CD4-positive, alpha-beta T cell treated with Interleukin-4 for 1 hour (primary cell): ENCODE data around the gene PREX1.
"Not testable (repeated sequence)": the region's sequence is repeated elsewhere in the genome, so short reads cannot be mapped to it uniquely, and the experiment has no call there.

Source experiments
- DNase-seq, 2 donors: peaks; one replicate each; pipeline ENCODE4 v3.0.0-alpha.2; 2020 to 2022

Gene PREX1

DNA sequence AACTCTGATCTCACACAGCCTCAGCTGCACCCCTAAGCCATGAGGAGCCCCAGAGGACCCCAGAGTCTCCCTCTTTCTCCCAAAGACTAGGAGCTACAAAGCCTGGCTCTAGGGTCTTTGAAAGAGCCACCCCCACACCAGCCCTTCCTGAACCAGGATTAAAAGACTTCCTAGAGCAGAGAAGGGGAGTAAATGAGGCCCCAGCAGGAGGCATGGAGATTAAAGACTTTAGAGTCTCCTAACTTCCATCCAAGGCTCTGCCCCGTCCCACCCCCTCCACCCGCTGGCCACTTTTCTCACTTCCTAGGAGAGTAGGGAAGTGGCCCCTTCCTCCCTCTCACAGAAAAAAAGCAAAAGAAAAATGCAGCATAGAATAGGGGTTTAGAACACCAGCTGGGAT lies 1.7 kb downstream of the PREX1 start:
- DNase-seq: no peak

DNA sequence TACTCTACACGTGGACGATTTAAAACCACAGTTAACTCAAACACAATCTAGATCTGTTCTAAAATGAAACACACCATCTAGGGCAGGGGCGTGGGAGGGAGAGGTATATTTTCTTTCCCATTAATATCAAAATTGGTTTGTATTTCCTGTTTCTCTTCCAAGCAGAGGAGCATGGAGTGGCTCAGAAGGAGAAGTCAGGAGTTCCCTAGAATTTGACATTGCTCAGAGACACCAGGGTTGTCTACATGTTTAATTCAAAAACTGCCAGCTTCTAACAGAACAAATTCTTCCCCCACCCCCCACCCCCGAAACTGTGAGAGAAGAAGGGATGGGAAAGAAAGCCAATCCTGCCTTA lies 2.3 kb downstream of the PREX1 start:
- no peak for DNase-seq

DNA sequence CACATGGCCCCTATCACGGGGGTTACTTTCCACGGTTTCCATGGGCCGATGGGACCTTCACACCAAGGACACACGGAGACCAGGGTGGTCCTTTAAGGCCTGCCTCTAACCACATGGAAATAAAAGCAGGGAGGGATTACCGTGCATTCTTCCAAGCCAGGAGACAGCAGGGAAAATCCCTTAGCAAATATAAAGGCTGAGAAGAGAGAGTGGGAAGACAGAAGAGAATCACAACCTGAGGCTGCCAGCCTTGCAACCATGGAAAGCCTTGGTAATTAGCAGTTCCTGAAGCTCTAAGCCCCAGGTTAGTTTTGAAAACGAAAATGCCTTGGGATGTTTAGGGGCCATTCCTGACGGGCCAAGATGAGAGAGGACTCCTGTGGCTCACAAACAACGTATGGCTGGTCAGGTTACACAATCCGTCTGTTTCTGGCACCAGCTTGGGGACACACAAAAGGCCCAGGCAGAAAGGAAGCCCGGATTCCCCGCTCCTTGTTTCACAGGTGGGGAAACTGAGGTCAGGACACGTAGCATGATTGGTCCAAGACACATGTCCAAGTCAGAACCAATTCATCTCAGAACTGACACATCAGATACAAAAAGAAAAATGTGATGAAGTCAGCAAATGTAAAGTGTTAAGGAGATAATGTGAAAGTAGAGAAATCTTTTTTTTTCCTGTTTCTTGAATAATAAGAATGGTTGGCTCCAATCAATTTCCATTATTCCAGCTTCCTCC lies 2.8 kb downstream of the PREX1 start:
- DNase-seq: no peak

DNA sequence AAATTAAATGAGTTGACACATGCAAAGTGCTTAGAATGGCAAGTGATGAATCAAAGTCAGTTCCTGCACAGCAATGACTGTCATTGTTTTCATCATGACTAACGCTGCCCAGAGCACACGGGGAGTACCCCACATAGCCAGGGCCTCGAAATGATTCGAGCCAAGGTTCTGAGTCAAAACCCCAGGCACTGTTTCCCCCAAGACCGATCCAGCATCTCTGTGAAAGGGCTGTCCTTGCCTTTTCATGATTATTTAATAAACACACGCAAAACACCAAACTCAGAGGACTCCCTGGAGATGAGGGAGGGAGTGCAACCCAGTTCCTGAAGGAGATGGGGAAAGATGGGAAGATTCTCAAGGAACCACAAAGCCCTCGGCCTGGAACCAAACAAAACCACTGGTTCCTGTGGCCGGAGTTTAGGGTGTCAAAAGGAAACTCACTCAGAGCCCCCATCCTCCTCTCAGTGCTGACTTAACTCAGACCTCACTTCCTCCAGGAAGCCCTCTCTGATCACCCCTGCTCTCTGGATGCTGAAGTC lies 3.8 kb downstream of the PREX1 start:
- peak; percentile 40 to 44 for DNase-seq

DNA sequence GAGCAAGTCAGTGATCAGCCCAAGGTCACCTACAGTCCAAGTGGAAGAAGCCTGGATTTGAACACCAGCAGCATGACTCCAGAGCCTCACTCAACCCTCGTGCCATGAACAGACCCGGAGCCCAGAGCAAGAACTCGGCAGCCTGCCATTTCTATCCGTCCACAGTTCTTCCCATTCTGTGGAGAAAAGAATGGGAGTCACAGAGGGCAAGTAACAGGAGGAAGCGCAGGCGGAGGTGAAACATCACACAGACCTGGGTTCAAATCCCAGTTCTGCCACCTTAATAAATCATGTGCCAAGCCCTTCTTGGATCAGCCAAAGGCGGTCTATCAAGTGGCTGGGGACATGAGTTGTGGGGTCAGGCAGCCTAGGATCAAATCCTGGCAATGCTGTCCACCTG lies 4.3 kb downstream of the PREX1 start:
- DNase-seq: no peak

DNA sequence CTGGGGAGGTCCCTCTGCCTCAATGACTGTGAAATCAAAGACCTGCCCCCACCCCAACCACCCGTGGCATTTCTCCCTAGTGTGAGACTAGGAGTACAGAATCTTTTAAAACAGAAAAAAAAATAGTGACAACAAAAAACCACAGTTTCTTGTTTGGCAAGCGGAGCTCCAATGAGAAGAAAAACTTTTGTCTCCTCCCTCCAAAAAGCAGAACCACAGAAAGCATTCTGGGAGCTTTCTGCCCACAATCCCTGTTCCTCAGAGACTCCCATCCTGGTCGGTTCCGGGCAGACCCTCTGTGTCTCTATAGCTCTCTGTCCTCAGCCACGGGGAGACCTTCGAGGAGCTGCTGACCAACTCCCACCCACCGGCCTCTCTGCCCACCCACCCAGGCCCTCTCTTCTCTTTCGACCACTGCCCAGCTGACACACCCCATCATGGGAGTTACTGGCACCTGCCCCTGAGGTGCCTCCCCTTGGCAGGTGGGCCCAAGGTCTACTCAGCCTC lies 4.9 kb downstream of the PREX1 start:
- peak in 1 of 2 donors; percentile 51 for DNase-seq

DNA sequence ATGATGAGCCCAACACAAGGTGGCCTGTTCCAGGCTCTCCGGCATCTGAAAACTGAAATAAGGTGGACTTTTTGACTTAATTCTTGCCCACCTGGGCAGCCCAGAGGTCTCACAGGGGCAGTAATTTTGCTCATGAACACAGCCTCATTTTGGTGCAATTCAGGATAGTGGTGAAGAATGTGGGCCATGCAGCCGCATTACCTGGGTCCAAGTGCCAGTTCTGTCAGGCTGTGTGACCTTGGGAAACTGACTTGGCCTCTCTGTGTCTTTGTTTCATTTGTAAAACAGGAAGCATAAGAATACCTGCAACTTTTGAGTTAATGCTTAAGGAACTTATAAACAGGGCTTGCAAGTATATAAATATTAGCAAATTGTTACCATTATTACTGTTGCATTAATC lies 5.6 kb downstream of the PREX1 start:
- DNase-seq: no peak

DNA sequence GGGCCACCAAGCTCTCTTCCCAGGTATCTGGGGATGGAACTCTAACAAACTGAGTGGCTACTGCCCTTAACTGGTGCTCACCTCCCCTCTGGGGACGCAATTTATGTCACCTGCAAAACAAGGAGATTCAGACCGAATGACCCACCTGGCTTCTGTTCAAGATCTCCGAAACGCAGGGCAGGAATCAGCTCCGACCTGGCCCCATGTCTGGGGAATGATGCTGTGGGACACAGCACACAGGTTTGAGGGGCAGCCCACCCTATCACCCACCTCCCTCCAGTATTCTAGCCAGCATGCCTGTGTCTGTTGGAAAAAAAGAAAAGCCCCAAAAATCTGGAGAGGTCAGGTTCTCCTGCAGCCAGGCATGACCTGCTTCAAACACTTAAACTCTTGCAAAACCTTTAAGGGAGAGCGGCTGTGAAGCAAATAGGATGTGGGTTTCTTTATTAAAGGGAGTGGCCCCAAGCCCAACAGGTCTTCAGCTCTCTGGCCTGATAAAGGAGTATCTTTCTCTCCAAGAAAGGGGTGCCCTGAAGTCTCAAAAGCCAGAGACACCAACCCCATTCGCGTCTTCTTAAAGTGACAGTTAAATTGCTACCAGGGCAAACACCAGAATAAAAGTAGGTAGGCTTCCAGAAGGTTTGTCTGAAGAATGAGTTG lies 6.4 kb downstream of the PREX1 start:
- DNase-seq: peak in 1 of 2 donors; percentile 39

DNA sequence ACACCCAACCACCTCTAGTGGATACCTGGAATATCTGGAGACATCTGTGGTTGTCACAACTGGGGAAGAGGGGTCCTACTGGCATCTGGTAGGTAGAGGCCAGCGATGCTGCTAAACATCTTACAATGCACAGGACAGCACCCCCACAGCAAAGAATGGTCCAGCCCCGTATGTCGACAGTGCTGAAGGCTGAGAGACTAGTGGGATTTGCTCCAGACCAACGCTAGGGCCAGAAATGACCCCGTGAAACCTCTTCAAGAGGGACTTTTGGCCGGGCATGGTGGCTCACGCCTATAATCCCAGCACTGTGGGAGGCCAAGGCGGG lies 7.2 kb downstream of the PREX1 start:
- DNase-seq: no peak

DNA sequence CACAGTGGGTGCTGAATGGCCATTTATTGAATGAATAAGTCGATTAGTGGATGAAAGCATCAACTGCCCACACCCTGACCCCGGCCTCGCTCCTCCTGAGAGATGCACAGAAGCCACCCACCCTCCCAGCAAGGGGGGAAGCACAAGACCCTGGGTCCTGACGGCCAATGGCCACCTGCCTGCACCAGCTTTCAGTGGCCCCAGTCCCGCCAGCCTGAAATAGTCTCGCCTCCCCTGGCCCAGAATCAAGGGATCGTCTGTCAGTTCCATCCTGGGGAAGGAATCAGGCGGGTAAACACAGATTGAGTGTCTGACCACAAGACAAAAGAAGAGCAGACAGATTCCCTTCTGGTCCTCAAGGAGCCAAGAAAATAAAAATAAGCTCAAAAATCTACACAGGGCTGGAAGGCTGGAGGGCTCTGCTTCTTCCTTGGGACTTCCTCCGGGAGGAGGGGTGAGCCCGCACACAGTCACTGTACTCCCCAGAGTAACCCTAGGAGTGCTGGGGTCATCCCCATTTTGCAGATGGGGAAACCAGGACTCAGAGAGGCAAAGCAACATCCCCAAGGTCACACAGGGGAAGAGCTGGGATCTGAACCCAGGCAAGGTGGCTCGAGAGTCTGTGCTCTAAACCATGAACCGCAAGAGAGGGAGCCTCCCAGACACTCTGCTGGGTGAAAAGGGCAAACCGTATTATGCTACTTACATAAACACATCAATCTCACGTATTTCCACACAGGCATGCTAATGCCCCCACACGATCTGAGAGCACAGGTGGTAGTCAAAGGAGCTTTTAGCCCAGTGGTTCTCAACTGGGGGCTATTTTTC lies 7.8 kb downstream of the PREX1 start:
- DNase-seq: no peak

DNA sequence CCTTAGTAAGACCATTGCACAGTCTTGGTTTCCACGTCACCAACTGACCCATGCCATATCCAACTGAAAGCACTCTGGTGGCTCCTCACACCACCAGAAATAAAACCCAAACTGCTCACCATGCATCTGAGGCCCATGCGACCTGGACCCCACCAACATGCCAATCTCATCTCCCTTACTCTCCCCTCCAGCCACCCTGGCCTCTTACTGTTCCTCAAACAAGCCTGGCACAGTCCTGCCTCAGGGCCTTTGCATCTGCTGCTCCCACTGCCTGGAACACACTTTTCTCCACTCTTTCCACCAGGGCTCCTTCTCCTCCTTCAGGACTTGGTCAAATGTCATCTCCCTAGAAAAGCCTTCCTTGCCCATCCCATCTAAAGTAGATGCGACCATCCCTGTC lies 8.7 kb downstream of the PREX1 start:
- DNase-seq: no peak

DNA sequence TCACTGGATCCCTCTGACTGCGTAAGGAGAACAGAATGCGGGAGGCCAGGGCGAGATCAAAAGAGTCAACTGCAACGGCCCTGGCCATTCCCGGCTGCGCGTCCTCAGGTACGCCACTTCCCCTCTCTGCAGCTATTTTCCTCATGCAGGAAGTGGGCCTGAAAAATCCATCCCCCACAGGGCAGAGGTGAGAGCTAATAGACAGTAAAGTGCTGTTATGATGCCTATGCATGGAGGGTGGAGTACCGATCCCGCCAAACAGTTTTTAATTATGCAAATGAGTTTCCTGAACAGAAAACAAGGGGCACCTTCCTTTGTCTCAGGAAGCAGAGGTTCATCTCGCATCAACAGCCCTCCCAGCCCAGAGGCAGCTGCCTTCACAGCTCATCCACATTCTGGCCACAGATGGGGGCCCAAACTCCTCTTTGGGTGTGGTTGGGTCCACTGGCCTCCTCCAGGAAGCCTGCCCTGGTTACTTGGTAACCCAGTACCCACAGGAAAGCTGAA lies 9.3 kb downstream of the PREX1 start:
- DNase-seq: peak; percentile 39 to 59

DNA sequence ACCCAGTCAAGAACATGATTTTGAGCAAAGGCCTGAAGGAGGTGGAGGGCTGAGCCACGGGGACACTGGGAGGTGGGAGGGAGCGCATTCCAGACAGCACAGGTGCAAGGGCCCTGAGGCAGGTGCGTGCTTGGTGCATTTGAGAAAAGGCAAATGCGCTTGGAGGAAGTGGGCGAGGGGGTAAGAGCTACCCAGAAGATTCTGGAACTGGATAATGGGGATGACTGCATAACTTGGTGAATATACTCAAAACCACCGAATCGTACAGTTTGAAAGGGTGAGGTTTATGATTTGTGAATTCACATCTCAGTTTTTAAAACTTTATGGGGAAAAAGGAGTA lies 9.8 kb downstream of the PREX1 start:
- DNase-seq: no peak

DNA sequence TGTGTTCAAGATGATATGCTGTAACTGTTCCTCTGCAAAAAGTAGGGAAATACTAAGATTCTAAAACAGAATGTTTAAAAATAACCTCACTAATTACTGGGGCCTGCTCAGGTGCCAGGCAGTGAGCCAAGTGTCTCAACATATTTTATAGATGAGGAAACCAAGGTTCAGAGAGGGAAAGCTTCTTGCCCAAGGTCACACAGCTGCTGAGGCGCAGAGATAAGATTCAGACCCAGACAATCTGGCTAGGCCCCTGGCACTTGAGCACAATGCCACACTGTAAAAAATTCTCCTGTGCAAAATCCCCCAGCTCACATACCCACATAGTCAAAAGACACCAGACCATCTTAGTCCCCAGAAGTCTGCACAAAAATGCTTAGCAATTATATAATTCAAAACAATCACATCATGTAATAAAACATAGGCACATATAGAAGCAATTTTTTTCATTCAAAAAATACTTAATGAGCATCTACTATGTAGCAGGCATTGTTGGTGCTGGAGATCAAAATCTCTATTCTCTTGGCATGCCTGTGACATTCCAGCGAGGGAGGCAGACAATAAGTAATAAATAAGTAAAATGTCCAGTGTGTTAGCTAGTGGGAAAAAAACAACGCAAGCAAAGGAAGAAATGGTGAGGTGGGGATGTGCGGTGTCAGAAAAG lies 10.3 kb downstream of the PREX1 start:
- no peak for DNase-seq

DNA sequence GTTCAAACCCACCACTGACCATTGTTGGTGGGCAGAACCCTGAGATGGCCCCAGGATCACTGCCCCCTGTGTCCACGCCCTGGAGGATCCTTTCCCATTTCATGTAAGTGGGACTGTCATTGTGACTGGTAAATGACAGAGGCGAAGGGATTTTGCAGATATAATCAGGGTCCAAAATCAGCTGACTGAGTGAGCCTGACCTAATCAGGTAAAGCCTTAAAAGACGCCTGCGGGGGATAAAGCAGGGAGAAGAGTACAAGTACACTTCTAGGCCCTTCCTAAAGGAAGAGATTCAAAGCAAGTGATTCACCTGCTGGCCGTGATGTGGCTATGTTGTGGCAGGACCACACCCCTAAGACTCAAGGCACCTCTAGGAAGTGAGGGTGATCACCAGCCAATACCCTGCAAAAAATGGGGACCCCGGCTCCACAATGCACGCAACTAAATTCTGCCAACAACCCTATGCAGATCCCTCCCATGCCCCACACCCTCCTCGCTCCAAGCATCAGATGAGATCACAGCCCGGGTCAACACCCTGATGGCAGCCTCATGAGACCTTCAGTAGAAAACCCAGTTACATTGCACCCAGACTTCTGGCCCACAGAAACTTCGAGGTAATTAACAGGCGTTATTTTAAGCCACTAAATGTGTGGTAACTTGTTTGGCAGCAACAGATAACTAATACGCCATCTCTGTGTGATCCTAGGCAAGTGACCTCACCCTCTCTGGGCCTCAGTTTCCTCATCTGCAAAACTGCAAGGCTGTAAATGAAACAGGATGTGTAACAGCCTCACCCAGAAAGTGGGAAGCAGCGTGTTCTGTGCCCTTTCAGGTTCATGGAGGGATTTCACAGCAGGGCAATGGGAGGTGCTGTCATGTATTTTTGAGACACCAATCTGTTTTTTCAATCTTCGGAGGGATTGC lies 11.3 kb downstream of the PREX1 start:
- no peak for DNase-seq

DNA sequence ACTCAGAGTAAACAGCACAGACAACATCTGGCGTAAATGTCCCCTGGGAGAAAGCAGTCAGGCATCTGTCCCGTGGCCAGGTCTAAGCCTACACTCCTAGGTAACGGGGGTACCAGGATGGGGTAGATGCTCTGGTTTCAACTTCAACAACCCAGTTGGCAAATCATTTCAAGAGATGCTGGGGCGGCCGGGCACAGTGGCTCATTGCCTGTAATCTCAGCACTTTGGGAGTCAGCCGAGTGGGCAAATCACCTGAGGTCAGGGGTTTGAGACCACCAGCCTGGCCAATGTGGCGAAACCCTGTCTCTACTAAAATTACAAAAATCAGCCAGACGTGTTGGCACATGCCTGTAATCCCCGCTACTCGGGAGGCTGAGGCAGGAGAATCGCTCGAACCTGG lies 12.3 kb downstream of the PREX1 start:
- no peak for DNase-seq

DNA sequence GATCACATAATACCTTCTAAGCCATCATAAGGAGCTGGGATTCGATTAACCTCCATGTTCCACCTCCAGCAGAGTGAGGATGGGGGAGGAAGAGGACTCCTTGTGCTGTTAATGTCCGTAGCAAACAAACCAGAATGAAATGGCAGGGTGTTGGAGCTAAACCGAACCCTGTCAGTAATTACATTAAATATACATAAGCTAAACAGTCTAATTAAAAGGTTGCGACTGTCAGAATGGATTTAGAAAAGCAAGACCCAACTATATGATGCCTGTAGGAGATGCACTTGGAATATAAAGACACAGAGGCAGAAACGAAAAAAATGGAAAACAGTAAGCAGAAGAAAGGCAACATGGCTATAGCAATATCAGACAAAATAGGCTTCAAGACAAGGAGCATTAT lies 13.2 kb downstream of the PREX1 start:
- DNase-seq: no peak

DNA sequence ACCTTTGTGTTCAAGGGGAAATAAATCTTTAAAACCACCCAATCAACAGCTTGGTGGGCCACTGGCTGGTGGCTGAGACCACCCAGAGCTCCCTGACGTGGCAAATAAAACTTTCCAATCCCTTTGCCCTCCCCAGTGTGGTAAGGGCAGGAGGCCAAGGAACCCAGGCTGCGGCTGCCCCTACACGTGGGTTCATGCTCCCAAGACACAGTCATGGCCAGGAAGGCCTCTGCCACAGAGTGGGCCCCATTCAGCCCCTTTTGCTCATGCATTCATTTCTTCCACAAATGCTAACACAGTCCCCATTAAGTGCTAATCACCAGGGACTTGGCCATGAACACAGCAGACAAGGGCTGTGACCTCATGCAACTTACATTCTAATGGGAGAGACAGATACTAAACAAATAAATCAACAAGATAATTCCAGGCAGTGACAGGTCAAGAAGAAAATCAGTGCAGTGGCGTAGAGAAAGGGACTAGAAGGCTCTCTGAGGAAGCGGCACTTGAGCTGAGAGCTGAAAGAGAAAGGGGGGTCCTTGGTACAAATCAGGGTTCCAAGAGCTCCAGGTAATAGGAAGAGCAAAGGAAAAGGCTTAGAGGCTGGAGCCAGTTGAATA lies 13.8 kb downstream of the PREX1 start:
- DNase-seq: no peak

DNA sequence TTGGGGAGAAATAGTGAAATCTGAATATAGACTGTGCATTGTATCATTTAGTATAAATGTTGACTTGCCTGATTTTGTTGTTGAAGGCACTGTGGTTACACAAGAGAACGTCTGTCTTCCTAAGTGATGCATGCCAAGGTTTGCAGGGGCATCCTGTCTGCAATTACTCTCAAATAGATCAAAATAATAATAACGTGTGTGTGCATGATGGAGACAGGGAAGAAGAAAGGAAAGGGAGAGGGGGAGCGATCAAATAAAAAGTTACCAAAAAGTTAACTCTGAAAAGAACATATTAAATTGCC lies 14.4 kb downstream of the PREX1 start:
- DNase-seq: no peak

DNA sequence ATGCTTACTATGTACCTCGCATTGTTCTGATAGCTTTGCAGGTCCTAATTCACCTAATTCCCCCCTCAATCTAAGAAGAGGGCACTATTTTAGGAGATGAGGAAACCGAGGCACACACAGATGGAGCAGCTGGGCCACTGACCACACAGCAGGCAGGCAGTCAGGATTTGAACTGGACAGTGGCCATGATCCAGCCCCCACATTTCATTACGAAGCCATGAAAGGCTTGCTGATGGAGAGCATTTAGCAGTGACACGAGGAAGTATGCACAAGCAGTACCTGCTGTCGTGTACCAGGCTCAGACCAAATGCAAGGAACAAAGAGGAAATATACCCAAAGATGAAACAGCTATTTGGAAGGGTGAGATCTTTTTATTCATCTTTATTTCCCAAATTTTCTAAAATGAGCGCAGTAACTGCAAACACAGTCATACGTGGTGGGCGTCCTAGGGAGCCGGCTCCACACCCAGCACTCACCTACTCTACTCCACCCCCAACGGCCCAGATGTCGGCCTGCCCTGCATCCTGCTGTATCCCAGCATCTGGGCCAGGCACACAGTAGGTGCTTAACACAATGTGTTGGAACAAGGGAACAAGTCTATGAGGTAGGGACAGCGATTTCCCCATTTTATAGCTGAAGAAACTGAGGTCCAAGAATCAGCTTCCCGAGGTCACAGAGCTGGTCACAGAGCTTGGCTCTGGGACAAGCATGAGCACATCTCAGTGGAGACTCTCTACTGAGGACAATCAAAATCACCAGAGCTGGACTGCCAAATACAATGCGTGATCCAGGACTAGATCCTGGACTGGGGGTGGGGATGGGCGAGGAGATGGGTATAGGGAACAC lies 15.0 kb downstream of the PREX1 start:
- no peak for DNase-seq

DNA sequence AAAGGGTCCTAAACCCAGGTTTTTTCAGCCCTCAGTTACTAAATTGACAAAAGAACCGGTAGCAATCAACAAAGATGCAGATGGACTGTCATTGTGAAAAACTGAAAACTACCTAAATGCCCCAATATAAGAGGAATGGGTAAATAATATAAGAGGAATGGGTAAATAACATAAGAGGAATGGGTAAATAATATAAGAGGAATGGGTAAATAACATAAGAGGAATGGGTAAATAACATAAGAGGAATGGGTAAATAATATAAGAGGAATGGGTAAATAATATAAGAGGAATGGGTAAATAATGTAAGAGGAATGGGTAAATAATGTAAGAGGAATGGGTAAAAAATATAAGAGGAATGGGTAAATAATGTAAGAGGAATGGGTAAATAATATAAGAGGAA lies 15.7 kb downstream of the PREX1 start:
- not testable (repeated sequence) for DNase-seq
